ENCODE data around the gene ZSWIM8.

The ZSWIM8 gene

GRCh38 chr10:73768881-73769280, 16.5 kb upstream of the ZSWIM8 start:
- ChIA-PET POLR2A (interaction anchor here (1.0 to 2.0 kb wide), 2 partner anchors 13 to 22 kb away, joined by 3 to 7 read pairs; partner anchors contain the start of gene CHCHD1), CTCF (interaction anchor here (0.6 kb wide), 1 partner anchor 231 kb away, joined by 3 read pairs; no protein-coding TSS in a partner anchor)
- TF ChIP-seq ZNF350 (tag by site-specific recombination; IDR thresholded peaks at IDR 0.05) (no peak), CTCF (tag by site-specific recombination; IDR thresholded peaks at IDR 0.05) (0 out of 2 replicates have a peak, but pooled peaks have one; percentile 15), ZNF514 (tag by site-specific recombination; IDR thresholded peaks at IDR 0.05) (no peak), ZBTB7A (tag by site-specific recombination; IDR thresholded peaks at IDR 0.05; ENCODE audit: low read depth) (no peak), ZBTB17 (tag by site-specific recombination; IDR thresholded peaks at IDR 0.05) (peak; percentile 29; the same call in 1 of the 2 replicates), BCL11B (tag by site-specific recombination; IDR thresholded peaks at IDR 0.05; ENCODE audit: low read depth) (no peak)
- peaks cover 24 to 76% of the 10 kb centered on the region in 2 experiments for H3K36me3 ChIP-seq (ENCODE audit: control insufficient read depth in 2 of 2, insufficient read depth in 1 of 2, low read length in 2 of 2)
- H3K4me3 ChIP-seq (ENCODE audit: low read depth, low read length) = no peak overlapping the region
- H3K9me3 ChIP-seq (ENCODE audit: control insufficient read depth, insufficient read depth, low read depth, low read length) = no peaks in the 10 kb centered on the region
- H3K27ac ChIP-seq (ENCODE audit: extremely low read depth, low read depth, low read length) = no peak overlapping the region
- H3K4me1 ChIP-seq (ENCODE audit: control insufficient read depth, insufficient read depth, low read length) = peaks cover 2% of the 10 kb centered on the region; the same call in 1 of the 2 replicates

- CTCF ChIA-PET = interaction anchor here (0.6 kb wide), 1 partner anchor 1258 kb away, joined by 3 read pairs; no protein-coding TSS in a partner anchor
- TF ChIP-seq PATZ1 (tag by site-specific recombination; IDR thresholded peaks at IDR 0.05) (no peak), BCL11A (tag by site-specific recombination; IDR thresholded peaks at IDR 0.05; ENCODE audit: low read depth) (no peak), ZNF184 (tag by site-specific recombination; IDR thresholded peaks at IDR 0.05) (no peak), ZNF580 (tag by site-specific recombination; IDR thresholded peaks at IDR 0.05) (no peak), ZNF292 (tag by site-specific recombination; IDR thresholded peaks at IDR 0.05; ENCODE audit: borderline replicate concordance, low read depth) (no peak), ZBTB11 (tag by site-specific recombination; conservative IDR thresholded peaks at IDR 0.05; ENCODE audit: low read depth) (no peak), ZNF555 (tag by site-specific recombination; conservative IDR thresholded peaks at IDR 0.05) (no peak), ZNF513 (tag by site-specific recombination; IDR thresholded peaks at IDR 0.05) (no peak), SCRT2 (tag by site-specific recombination; IDR thresholded peaks at IDR 0.05) (no peak), ZNF114 (tag by site-specific recombination; IDR thresholded peaks at IDR 0.05) (no peak), ZNF645 (tag by site-specific recombination; IDR thresholded peaks at IDR 0.05) (no peak), ZNF423 (tag by site-specific recombination; IDR thresholded peaks at IDR 0.05) (no peak), PBX3 (CRISPR knock-in tag; IDR thresholded peaks at IDR 0.05) (no peak)
- Histone ChIP-seq H3K9me3 (ENCODE audit: control insufficient read depth, insufficient read depth, low read depth, low read length) (no peaks in the 10 kb centered on the region), H3K27ac (ENCODE audit: extremely low read depth, low read depth, low read length) (no peak overlapping the region), H3K4me1 (ENCODE audit: control insufficient read depth, insufficient read depth, low read length) (peaks cover 4% of the 10 kb centered on the region; the same call in 1 of the 2 replicates), H3K36me3 (ENCODE audit: control insufficient read depth in 2 of 2, insufficient read depth in 1 of 2, low read length in 2 of 2) (peaks cover 24 to 74% of the 10 kb centered on the region in 2 experiments), H3K4me3 (ENCODE audit: low read depth, low read length) (no peak overlapping the region)
- POLR2A ChIA-PET = interaction anchor here (1.0 to 2.0 kb wide), 2 partner anchors 12 to 22 kb away, joined by 3 to 7 read pairs; partner anchors contain the start of gene CHCHD1
Observed at GRCh38 chr10:73769396-73769795, 16.0 kb upstream of the ZSWIM8 start.

All from HEK293 (cell line).